K562 (cell line): ENCODE results near the gene CYP11A1. TPM values are rescaled to one million over a fixed set of nuclear protein-coding genes. Genes with fewer than 3 reads are reported as not detected.

ENCODE experiments used
- ATAC-seq: fragments of 200-7000 bp; cut with Tn5 transposase; 3 replicates; pipeline ENCODE4 v1.9.1; 2020; ENCODE audit warnings: moderate library complexity
- BruUV-seq: library from RNA; stranded (reverse); fragments of 400-500 nt; replicated peaks from 2 replicates; lab custom pipeline; 2021; lab: Mats Ljungman, UMichigan
- CTCF ChIA-PET: fragments of 300-600 bp; formaldehyde crosslinking; extraction: SDS; loops from one replicate; lab custom pipeline; 2021; ENCODE audit warnings: low intra/inter-chr PET ratio; lab: Yijun Ruan, JAX
- POLR2A ChIA-PET: fragments of 300-600, 350-650 bp; sonication (Branson Sonifier 250); formaldehyde crosslinking; extraction: SDS; loops from one replicate; lab custom pipeline; 2021; ENCODE audit warnings: antibody characterized with exemption, inconsistent platforms; lab: Yijun Ruan, JAX
- DNase-seq, 4 experiments: peaks; one replicate each; pipeline versions ENCODE4 v3.0.0 to v3.0.0-alpha.2; 2011 to 2018; ENCODE audit warnings: low spot score in 3 of 4, mixed read lengths in 3 of 4; ENCODE audit errors: extremely low read depth in 1 of 4
- FAIRE-seq: peaks from 2 replicates; lab custom pipeline; 2011; peaks lifted over from hg19 to GRCh38; lab: Jason Lieb, UNC
- H2AFZ ChIP-seq: 2 replicates; pipeline ENCODE4 v1.6.0; 2011; ENCODE audit warnings: low read depth, low read length, control low read depth, inconsistent platforms
- H3K27ac ChIP-seq: fragments of 200-600 bp; 3 replicates; pipeline ENCODE4 v1.8.0; 2011; ENCODE audit warnings: low read depth, mild to moderate bottlenecking, control low read depth, inconsistent platforms, low read length, moderate library complexity, mixed read lengths; ENCODE audit errors: extremely low read depth
- H3K27me3 ChIP-seq, 2 experiments: fragments of 300-600 bp in 1 of 2; 2 replicates in 1 of 2; 3 replicates in 1 of 2; pipeline versions ENCODE4 v1.6.0 to v1.8.0; 2011; ENCODE audit warnings: inconsistent platforms in 2 of 2, low read length in 2 of 2, mild to moderate bottlenecking in 1 of 2, mixed read lengths in 1 of 2, moderate library complexity in 1 of 2; ENCODE audit not compliant: control insufficient read depth in 2 of 2, insufficient read depth in 2 of 2
- H3K36me3 ChIP-seq: fragments of 300-600 bp; 3 replicates; pipeline ENCODE4 v1.8.0; 2011; ENCODE audit warnings: mild to moderate bottlenecking, low read length, inconsistent platforms; ENCODE audit not compliant: control insufficient read depth, insufficient read depth
- H3K4me1 ChIP-seq, 2 experiments: fragments of 200-600 bp in 1 of 2; replicated peaks in 1 of 2; 2 replicates in 1 of 2; 3 replicates in 1 of 2; pipeline versions ENCODE4 v1.5.1 to v1.8.0; 2011; ENCODE audit warnings: inconsistent platforms in 2 of 2, low read length in 2 of 2, mild to moderate bottlenecking in 1 of 2, mixed read lengths in 1 of 2, moderate library complexity in 1 of 2; ENCODE audit not compliant: control insufficient read depth in 2 of 2, insufficient read depth in 2 of 2
- H3K4me2 ChIP-seq: 2 replicates; pipeline ENCODE4 v1.6.1; 2011; ENCODE audit warnings: low read length, control low read depth, inconsistent platforms, mixed read lengths; ENCODE audit not compliant: insufficient read depth
- H3K4me3 ChIP-seq: fragments of 200-600 bp; sonication (generic), shearing (Covaris generic); 2 replicates; pipeline ENCODE4 v1.5.1; 2016; ENCODE audit warnings: control low read depth, inconsistent platforms
- H3K79me2 ChIP-seq: fragments of 200-600 bp; 3 replicates; pipeline ENCODE4 v1.8.0; 2011; ENCODE audit warnings: low read length, inconsistent platforms; ENCODE audit not compliant: control insufficient read depth, insufficient read depth
- H3K9ac ChIP-seq, 2 experiments: 2 replicates each; pipeline versions ENCODE4 v1.6.0 to v1.6.1; 2011; ENCODE audit warnings: low read depth in 2 of 2, low read length in 2 of 2, control low read depth in 1 of 2, inconsistent platforms in 1 of 2, mild to moderate bottlenecking in 1 of 2, mixed read lengths in 1 of 2; ENCODE audit not compliant: insufficient read depth in 1 of 2
- H3K9me1 ChIP-seq: one replicate; pipeline ENCODE4 v1.6.0; 2011; ENCODE audit warnings: inconsistent platforms, mild to moderate bottlenecking, low read length, moderate library complexity; ENCODE audit not compliant: control insufficient read depth, insufficient read depth
- H3K9me3 ChIP-seq: replicated peaks from 2 replicates; pipeline ENCODE4 v1.5.1; 2011; ENCODE audit warnings: low read depth, low read length, inconsistent platforms; ENCODE audit not compliant: control insufficient read depth, insufficient read depth
- H4K20me1 ChIP-seq: replicated peaks from 2 replicates; pipeline ENCODE4 v1.6.1; 2011; ENCODE audit warnings: low read length, inconsistent platforms, mixed read lengths; ENCODE audit not compliant: control insufficient read depth, insufficient read depth
- C11orf30 ChIP-seq: fragments of 450-650 bp; IDR thresholded peaks from 2 replicates; pipeline ENCODE4 v1.6.1; 2016; ENCODE audit warnings: low read depth, mild to moderate bottlenecking
- MAFG ChIP-seq: fragments of 450-650 bp; conservative IDR thresholded peaks from 2 replicates; pipeline ENCODE4 v1.6.1; 2016; ENCODE audit warnings: missing genetic modification characterization, missing compliant biosample characterization
- RBFOX2 ChIP-seq: fragments of 200-400 bp; formaldehyde crosslinking; IDR thresholded peaks from 2 replicates; pipeline ENCODE4 v1.6.1; 2017; ENCODE audit warnings: low read depth, mild to moderate bottlenecking, low read length, moderate library complexity
- TRIM25 ChIP-seq: fragments of 450-650 bp; IDR thresholded peaks from 2 replicates; pipeline ENCODE4 v1.7.0; 2016; ENCODE audit warnings: borderline replicate concordance
- ZNF316 ChIP-seq: fragments of 450-650 bp; IDR thresholded peaks from 2 replicates; pipeline ENCODE4 v1.6.1; 2016
- WGBS: fragments of 100-300 bp; shearing (Covaris generic); methylation state at CpG from one replicate; pipeline ENCODE4 v1.1.6; 2016; ENCODE audit warnings: low coverage, mixed read lengths; ENCODE audit not compliant: insufficient coverage; ENCODE audit errors: missing lambda C conversion rate; 5-methylcytosine and 5-hydroxymethylcytosine counted together
- in situ Hi-C: fragments of 300-500 bp; cut with MboI; formaldehyde crosslinking; loops from 4 replicates; pipeline ENCODE4 v1.15.0; 2018; ENCODE audit warnings: inconsistent platforms, mixed read lengths
- intact Hi-C: fragments of 100-400 bp; cut with micrococcal nuclease; formaldehyde crosslinking; loops from 2 replicates; pipeline ENCODE4 v1.14.2; 2022
- polyA plus RNA-seq, 8 experiments: library from polyadenylated mRNA; depleted of rRNA in 4 of 8; stranded (reverse) in 5 of 8; unstranded in 3 of 8; fragments of >200 nt; fragmentation: Nextera tagmentation in 2 of 8; fragmentation: Illumina TruSeq in 1 of 8; extraction: Ambion mirVana in 2 of 8; extraction: Trizol in 1 of 8; gene quantifications; 2 replicates each; pipeline versions ENCODE4 v1.2.1 to v1.2.3, GENCODE V29; 2011 to 2014; ENCODE audit warnings: inconsistent platforms in 1 of 8, missing spikeins in 1 of 8
- total RNA-seq, 7 experiments: library from RNA; depleted of rRNA in 6 of 7; stranded (reverse); fragments of >200 nt in 6 of 7; fragmentation: Illumina TruSeq in 2 of 7; extraction: Trizol in 2 of 7; gene quantifications; 2 replicates each; pipeline versions ENCODE4 v1.2.1 to v1.2.3, GENCODE V29; 2011 to 2021; ENCODE audit warnings: low replicate concordance in 1 of 7

Gene CYP11A1
- total and polyA plus RNA-seq, 9 of the 15 experiments (the other 6 are each of a cell fraction or from before 2014, with no cell fraction given) = 0.06 to 0.24 (median 0.10) TPM; not detected in 4

DNA sequence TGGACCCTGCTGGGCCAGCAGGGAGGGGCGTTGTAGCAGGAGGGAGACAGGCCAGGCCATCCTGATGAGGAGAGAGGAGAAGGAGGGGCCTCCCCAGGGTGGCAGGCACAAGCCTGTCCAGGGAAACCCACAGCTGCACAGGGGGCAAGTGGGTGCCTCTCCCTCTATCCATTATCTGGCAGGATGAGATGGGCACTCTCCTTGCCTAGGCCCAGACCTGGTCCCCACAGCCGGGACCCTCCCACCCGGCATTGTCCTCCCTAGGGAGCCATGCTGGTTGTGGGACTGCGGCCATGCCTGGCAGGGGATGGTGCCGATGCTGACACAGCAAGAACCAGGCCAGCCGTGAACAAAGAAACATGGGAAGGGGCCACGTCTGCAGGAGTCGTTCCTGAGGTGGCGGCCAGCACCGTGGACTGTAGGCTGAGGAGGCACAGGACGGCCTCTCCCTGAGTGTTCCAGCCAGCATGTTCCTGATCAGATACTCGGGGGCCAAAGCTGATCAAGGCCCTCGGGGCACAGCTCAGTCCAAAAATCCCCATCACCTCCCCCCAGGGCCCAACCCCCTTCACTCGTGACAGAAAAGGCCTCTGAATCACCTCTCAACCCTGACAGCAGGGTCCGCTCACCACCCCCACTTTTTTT lies 19.2 kb upstream of the CYP11A1 start:
- Histone ChIP-seq H3K4me2 (no peak overlapping the region), H3K36me3 (no peaks in the 10 kb centered on the region), H3K27me3 (no peaks in the 10 kb centered on the region), H3K4me1 (peaks cover 64 to 91% of the 10 kb centered on the region in 2 experiments), H3K9me1 (no peaks in the 10 kb centered on the region), H3K79me2 (no peaks in the 10 kb centered on the region), H3K27ac (no peak overlapping the region), H3K4me3 (no peak overlapping the region), H2AFZ (no peak overlapping the region), H3K9me3 (no peaks in the 10 kb centered on the region), H3K9ac (peak overlapping the region in 1 of 2 experiments; percentile 76; a peak in 2 of 4 replicates), H4K20me1 (no peaks in the 10 kb centered on the region)
- ATAC-seq (no peak), FAIRE-seq (no peak), DNase-seq (no peak)
- ChIA-PET CTCF (interaction anchor here (0.5 kb wide), 1 partner anchor 384 kb away, joined by 3 read pairs; no protein-coding TSS in a partner anchor), POLR2A (interaction anchor here (1.0 kb wide), 1 partner anchor 211 kb away, joined by 3 read pairs; no protein-coding TSS in a partner anchor)
- BruUV-seq = no TSS peak
- WGBS = 71% methylated on average over 15 of the region's 15 CpGs
- intact Hi-C loops = no loop called here
- TF ChIP-seq C11orf30 (peak; percentile 76), RBFOX2 (0 out of 2 replicates have a peak, but pooled peaks have one; percentile 1), ZNF316 (peak; percentile 78), MAFG (peak; percentile 41; the same call in 1 of the 2 replicates), TRIM25 (no peak)
- in situ Hi-C loops = loop anchor here (5.0 kb wide), 2 partner anchors 51 to 236 kb away; no protein-coding TSS in a partner anchor
